Loucy (cell line): ENCODE data around the gene TSFM.

Experiments
- H2AFZ ChIP-seq: fragments of 200-600 bp; sonication (generic); 2 replicates; pipeline ENCODE4 v1.6.0; 2016; ENCODE audit warnings: antibody characterized with exemption, mild to moderate bottlenecking, low read length, moderate library complexity
- H3F3A ChIP-seq: fragments of 200-600 bp; 2 replicates; pipeline ENCODE4 v1.6.0; 2016; ENCODE audit warnings: antibody characterized with exemption, low read depth, mild to moderate bottlenecking
- H3K27me3 ChIP-seq: fragments of 200-600 bp; sonication (generic); 2 replicates; pipeline ENCODE4 v1.6.1; 2014; ENCODE audit warnings: low read length, mild to moderate bottlenecking; ENCODE audit not compliant: insufficient read depth, poor library complexity, severe bottlenecking
- H3K36me3 ChIP-seq: fragments of 200-600 bp; sonication (generic); 2 replicates; pipeline ENCODE4 v1.6.1; 2016; ENCODE audit warnings: low read length; ENCODE audit not compliant: insufficient read depth
- H3K4me1 ChIP-seq: fragments of 200-600 bp; sonication (generic); 2 replicates; pipeline ENCODE4 v1.5.1; 2014; ENCODE audit warnings: low read length, mild to moderate bottlenecking; ENCODE audit not compliant: insufficient read depth, poor library complexity, severe bottlenecking
- H3K4me2 ChIP-seq: fragments of 200-600 bp; sonication (generic); 2 replicates; pipeline ENCODE4 v1.6.0; 2014; ENCODE audit warnings: antibody characterized with exemption, low read length, low read depth, mild to moderate bottlenecking; ENCODE audit not compliant: poor library complexity, severe bottlenecking
- H3K4me3 ChIP-seq: fragments of 200-600 bp; sonication (generic); 2 replicates; pipeline ENCODE4 v1.5.1; 2014; ENCODE audit warnings: low read length, mild to moderate bottlenecking, mixed read lengths; ENCODE audit not compliant: poor library complexity, severe bottlenecking
- H3K79me2 ChIP-seq: fragments of 200-600 bp; sonication (generic); 2 replicates; pipeline ENCODE4 v1.6.1; 2014; ENCODE audit warnings: low read length; ENCODE audit not compliant: insufficient read depth
- H3K9ac ChIP-seq: fragments of 200-600 bp; sonication (generic); 2 replicates; pipeline ENCODE4 v1.6.0; 2014; ENCODE audit warnings: mild to moderate bottlenecking, low read depth, low read length, moderate library complexity; ENCODE audit not compliant: poor library complexity, severe bottlenecking
- H3K9me2 ChIP-seq: fragments of 200-600 bp; sonication (generic); replicated peaks from 2 replicates; pipeline ENCODE4 v1.6.1; 2016; ENCODE audit warnings: low read depth, low read length, mixed read lengths
- H3K9me3 ChIP-seq: fragments of 200-600 bp; sonication (generic); 2 replicates; pipeline ENCODE4 v1.6.1; 2014; ENCODE audit warnings: mild to moderate bottlenecking, antibody characterized with exemption, low read length, low read depth; ENCODE audit not compliant: insufficient read depth
- H4K20me1 ChIP-seq: fragments of 200-600 bp; sonication (generic); 2 replicates; pipeline ENCODE4 v1.6.0; 2014; ENCODE audit warnings: antibody characterized with exemption, low read length, mild to moderate bottlenecking; ENCODE audit not compliant: insufficient read depth, poor library complexity, severe bottlenecking
- CTCF ChIP-seq: fragments of 200-600 bp; sonication (generic); conservative IDR thresholded peaks from 2 replicates; pipeline ENCODE4 v1.5.1; 2014; ENCODE audit warnings: mild to moderate bottlenecking, antibody characterized with exemption, low read length
- EZH2phosphoT487 ChIP-seq: fragments of 200-600 bp; IDR thresholded peaks from 2 replicates; pipeline ENCODE4 v1.6.1; 2018; ENCODE audit warnings: antibody characterized with exemption, mild to moderate bottlenecking, moderate library complexity, borderline replicate concordance

The TSFM gene

GRCh38 chr12:57777911-57778310, 4.7 kb upstream of the TSFM start:
- no peak overlapping the region for H3K4me2 ChIP-seq
- no peaks in the 10 kb centered on the region for H3F3A ChIP-seq
- H3K4me1 ChIP-seq, result peaks cover 18% of the 10 kb centered on the region
- TF ChIP-seq EZH2phosphoT487 (no peak), CTCF (no peak)
- no peak overlapping the region for H3K9ac ChIP-seq
- H3K9me2 ChIP-seq, result no peaks in the 10 kb centered on the region
- H3K36me3 ChIP-seq, result no peaks in the 10 kb centered on the region
- H3K27me3 ChIP-seq, result no peaks in the 10 kb centered on the region
- no peak overlapping the region for H3K4me3 ChIP-seq
- no peak overlapping the region for H2AFZ ChIP-seq
- peaks cover 2% of the 10 kb centered on the region for H4K20me1 ChIP-seq
- peaks cover 9% of the 10 kb centered on the region for H3K79me2 ChIP-seq
- H3K9me3 ChIP-seq, result no peaks in the 10 kb centered on the region

GRCh38 chr12:57779736-57780135, 2.9 kb upstream of the TSFM start:
- Histone ChIP-seq H3K79me2 (peaks cover 19% of the 10 kb centered on the region), H3K27me3 (no peaks in the 10 kb centered on the region), H3K4me1 (peaks cover 22% of the 10 kb centered on the region), H3K9me2 (no peaks in the 10 kb centered on the region), H3K9me3 (no peaks in the 10 kb centered on the region), H3K4me2 (no peak overlapping the region), H2AFZ (no peak overlapping the region), H3F3A (no peaks in the 10 kb centered on the region), H3K9ac (no peak overlapping the region), H3K36me3 (no peaks in the 10 kb centered on the region), H4K20me1 (peaks cover 10% of the 10 kb centered on the region), H3K4me3 (no peak overlapping the region)
- TF ChIP-seq EZH2phosphoT487, result no peak
- TF ChIP-seq CTCF, result no peak

GRCh38 chr12:57780284-57780897, 2.2 kb upstream of the TSFM start:
- Histone ChIP-seq H4K20me1 (peaks cover 10% of the 10 kb centered on the region), H3K4me3 (no peak overlapping the region), H3K4me2 (no peak overlapping the region), H3K27me3 (no peaks in the 10 kb centered on the region), H3K79me2 (peaks cover 23% of the 10 kb centered on the region), H3K9me2 (no peaks in the 10 kb centered on the region), H3K4me1 (peaks cover 23% of the 10 kb centered on the region), H3K9ac (no peak overlapping the region), H3F3A (no peaks in the 10 kb centered on the region), H2AFZ (no peak overlapping the region), H3K36me3 (no peaks in the 10 kb centered on the region), H3K9me3 (no peaks in the 10 kb centered on the region)
- TF ChIP-seq CTCF (no peak), EZH2phosphoT487 (no peak)
